Activated naive CD8-positive, alpha-beta T cell treated with anti-CD3 and anti-CD28 coated beads, Interleukin-2, amount 10 ng/mL, durations not matched to agents 7 days and 5 days (primary cell): Measurements from ENCODE around the gene RPL37. TPM values are rescaled to one million over a fixed set of nuclear protein-coding genes. Genes with fewer than 3 reads are reported as not detected.
"Not testable (repeated sequence)": the region's sequence is repeated elsewhere in the genome, so short reads cannot be mapped to it uniquely, and the experiment has no call there.

ENCODE experiments used
- ATAC-seq: fragments of 150-1000 bp; cut with Tn5 transposase; one replicate; pipeline ENCODE4 v1.10.0; 2021; ENCODE audit warnings: low read depth, moderate library complexity
- POLR2A ChIA-PET: fragments of 350-600 bp; sonication (Branson Sonifier 250); formaldehyde crosslinking; loops from one replicate; lab custom pipeline; 2021; ENCODE audit warnings: antibody characterized with exemption; lab: Charles Lee
- DNase-seq: peaks from one replicate; pipeline ENCODE4 v3.0.0; 2021
- H3K27ac Mint-ChIP-seq: one replicate; pipeline ENCODE4 v1.8.0; 2022; ENCODE audit warnings: mild to moderate bottlenecking, mixed read lengths
- H3K27me3 Mint-ChIP-seq: one replicate; pipeline ENCODE4 v1.8.0; 2022; ENCODE audit warnings: mild to moderate bottlenecking, moderate library complexity, mixed read lengths
- H3K36me3 Mint-ChIP-seq: one replicate; pipeline ENCODE4 v1.8.0; 2021; ENCODE audit warnings: mild to moderate bottlenecking, mixed read lengths
- H3K4me1 Mint-ChIP-seq: one replicate; pipeline ENCODE4 v1.8.0; 2021; ENCODE audit warnings: mixed read lengths
- H3K4me3 Mint-ChIP-seq: one replicate; pipeline ENCODE4 v1.8.0; 2022; ENCODE audit warnings: mild to moderate bottlenecking, moderate library complexity, mixed read lengths
- H3K9me3 Mint-ChIP-seq: one replicate; pipeline ENCODE4 v1.8.0; 2021; ENCODE audit warnings: mixed read lengths
- total RNA-seq, 2 experiments: library from RNA; stranded (reverse); gene quantifications; one replicate each; pipeline ENCODE4 v1.2.3, GENCODE V29; 2021

RPL37 gene
- total RNA-seq, 2 experiments from 2014 or later: 1,700 to 1,758 TPM

GRCh38 chr5:40798012-40798800 is 36.8 kb downstream of the RPL37 start, which contains the start of gene PRKAA1:
Gene PRKAA1, minus strand, starts transcription at chr5:40798374. Its CDS starts 185 bp downstream, at chr5:40798189.
- DNase-seq (peak; percentile 94), ATAC-seq (peak; percentile 93)
- peak within 1 kb of the TSS; percentile 89 for H3K27ac Mint-ChIP-seq
- peaks cover 22% of the 10 kb centered on the region for H3K36me3 Mint-ChIP-seq
- peaks cover 32% of the 10 kb centered on the region for H3K4me1 Mint-ChIP-seq
- no peaks in the 10 kb centered on the region for H3K9me3 Mint-ChIP-seq
- H3K4me3 Mint-ChIP-seq: peak within 1 kb of the TSS; percentile 88
- peaks cover 10% of the 10 kb centered on the region for H3K27me3 Mint-ChIP-seq
- POLR2A ChIA-PET: interaction anchor here (1.0 to 1.4 kb wide), 6 partner anchors 10 to 117 kb away, joined by 3 to 5 read pairs (median 4); partner anchors contain the start of gene CARD6

GRCh38 chr5:40797273-40798011 is 37.6 kb downstream of the RPL37 start:
- H3K27ac Mint-ChIP-seq: peak overlapping the region; percentile 89
- DNase-seq: peak; percentile 77
- peaks cover 10% of the 10 kb centered on the region for H3K27me3 Mint-ChIP-seq
- H3K9me3 Mint-ChIP-seq: no peaks in the 10 kb centered on the region
- H3K36me3 Mint-ChIP-seq: peaks cover 22% of the 10 kb centered on the region
- POLR2A ChIA-PET: interaction anchor here (1.0 to 1.4 kb wide), 3 partner anchors 28 to 44 kb away, joined by 3 to 4 read pairs (median 3); partner anchors contain the start of gene CARD6
- H3K4me1 Mint-ChIP-seq: peaks cover 33% of the 10 kb centered on the region
- ATAC-seq: peak; percentile 59
- peak overlapping the region; percentile 88 for H3K4me3 Mint-ChIP-seq

- H3K9me3 Mint-ChIP-seq: no peaks in the 10 kb centered on the region
- H3K27ac Mint-ChIP-seq: no peak overlapping the region
- ATAC-seq (no peak), DNase-seq (no peak)
- POLR2A ChIA-PET: interaction anchor here (0.9 kb wide), 1 partner anchor 42 kb away, joined by 3 read pairs; no protein-coding TSS in a partner anchor
- peaks cover 22% of the 10 kb centered on the region for H3K36me3 Mint-ChIP-seq
- peaks cover 34% of the 10 kb centered on the region for H3K4me1 Mint-ChIP-seq
- peaks cover 10% of the 10 kb centered on the region for H3K27me3 Mint-ChIP-seq
- H3K4me3 Mint-ChIP-seq: peak overlapping the region; percentile 88
These were observed 38.5 kb downstream of the RPL37 start for GRCh38 chr5:40796487-40796889.

- peaks cover 38% of the 10 kb centered on the region for H3K4me1 Mint-ChIP-seq
- H3K4me3 Mint-ChIP-seq, H3K27ac Mint-ChIP-seq: not testable (repeated sequence)
These were observed 40.1 kb downstream of the RPL37 start for GRCh38 chr5:40794877-40795276.

GRCh38 chr5:40794340-40794739 is 40.7 kb downstream of the RPL37 start:
- H3K27me3 Mint-ChIP-seq, ATAC-seq, H3K27ac Mint-ChIP-seq, DNase-seq, H3K4me3 Mint-ChIP-seq, POLR2A ChIA-PET, H3K9me3 Mint-ChIP-seq: not testable (repeated sequence)
- H3K4me1 Mint-ChIP-seq: peaks cover 37% of the 10 kb centered on the region
- H3K36me3 Mint-ChIP-seq: peaks cover 24% of the 10 kb centered on the region

More at GRCh38 chr5:40794877-40795276, 40.1 kb downstream of the RPL37 start:
- DNase-seq, POLR2A ChIA-PET, ATAC-seq, H3K9me3 Mint-ChIP-seq: not testable (repeated sequence)
- Mint-ChIP-seq H3K36me3 (peaks cover 24% of the 10 kb centered on the region), H3K27me3 (peaks cover 10% of the 10 kb centered on the region)

- H3K9me3 Mint-ChIP-seq, POLR2A ChIA-PET: not testable (repeated sequence)
These were observed 42.3 kb downstream of the RPL37 start for GRCh38 chr5:40792691-40793090.

GRCh38 chr5:40791715-40792139 is 43.3 kb downstream of the RPL37 start:
- POLR2A ChIA-PET: no interaction called here
- Mint-ChIP-seq H3K4me1 (peaks cover 33% of the 10 kb centered on the region), H3K27me3 (no peaks in the 10 kb centered on the region), H3K4me3 (no peak overlapping the region), H3K36me3 (peaks cover 44% of the 10 kb centered on the region), H3K27ac (no peak overlapping the region), H3K9me3 (peaks cover 5% of the 10 kb centered on the region)
- DNase-seq (no peak), ATAC-seq (no peak)

More at GRCh38 chr5:40792691-40793090, 42.3 kb downstream of the RPL37 start:
- H3K27me3 Mint-ChIP-seq, H3K4me3 Mint-ChIP-seq, ATAC-seq, DNase-seq, H3K27ac Mint-ChIP-seq: not testable (repeated sequence)
- peaks cover 39% of the 10 kb centered on the region for H3K36me3 Mint-ChIP-seq
- H3K4me1 Mint-ChIP-seq: peaks cover 33% of the 10 kb centered on the region

GRCh38 chr5:40790947-40791593 is 44.0 kb downstream of the RPL37 start:
- DNase-seq: no peak
- POLR2A ChIA-PET: no interaction called here
- Mint-ChIP-seq H3K9me3 (peaks cover 6% of the 10 kb centered on the region), H3K27me3 (no peaks in the 10 kb centered on the region), H3K4me1 (peaks cover 28% of the 10 kb centered on the region), H3K36me3 (peaks cover 44% of the 10 kb centered on the region), H3K27ac (no peak overlapping the region), H3K4me3 (no peak overlapping the region)
- no peak for ATAC-seq

GRCh38 chr5:40788941-40789340 is 46.1 kb downstream of the RPL37 start:
- DNase-seq, H3K27ac Mint-ChIP-seq, H3K27me3 Mint-ChIP-seq, H3K9me3 Mint-ChIP-seq, POLR2A ChIA-PET, ATAC-seq, H3K4me3 Mint-ChIP-seq: not testable (repeated sequence)
- peaks cover 18% of the 10 kb centered on the region for H3K4me1 Mint-ChIP-seq
- peaks cover 28% of the 10 kb centered on the region for H3K36me3 Mint-ChIP-seq

- no peak for ATAC-seq
- peaks cover 13% of the 10 kb centered on the region for H3K4me1 Mint-ChIP-seq
- H3K27me3 Mint-ChIP-seq: no peaks in the 10 kb centered on the region
- no peak overlapping the region for H3K27ac Mint-ChIP-seq
- H3K4me3 Mint-ChIP-seq: no peak overlapping the region
- no peak for DNase-seq
- POLR2A ChIA-PET: no interaction called here
- peaks cover 28% of the 10 kb centered on the region for H3K36me3 Mint-ChIP-seq
- H3K9me3 Mint-ChIP-seq: peaks cover 6% of the 10 kb centered on the region
These were observed 47.0 kb downstream of the RPL37 start for GRCh38 chr5:40787986-40788385.

- H3K27me3 Mint-ChIP-seq, H3K4me3 Mint-ChIP-seq, DNase-seq, ATAC-seq, H3K27ac Mint-ChIP-seq, H3K9me3 Mint-ChIP-seq: not testable (repeated sequence)
- H3K36me3 Mint-ChIP-seq: peaks cover 31% of the 10 kb centered on the region
- POLR2A ChIA-PET: interaction anchor here (0.6 kb wide), 1 partner anchor 11 kb away, joined by 3 read pairs; no protein-coding TSS in a partner anchor
- H3K4me1 Mint-ChIP-seq: peaks cover 15% of the 10 kb centered on the region
These were observed 48.4 kb downstream of the RPL37 start for GRCh38 chr5:40786664-40787063.

- Mint-ChIP-seq H3K4me1 (peaks cover 13% of the 10 kb centered on the region), H3K36me3 (peaks cover 29% of the 10 kb centered on the region), H3K27me3 (no peaks in the 10 kb centered on the region), H3K9me3 (peaks cover 6% of the 10 kb centered on the region), H3K4me3 (no peak overlapping the region), H3K27ac (no peak overlapping the region)
- ATAC-seq (no peak), DNase-seq (no peak)
- POLR2A ChIA-PET: no interaction called here
These were observed 50.1 kb downstream of the RPL37 start for GRCh38 chr5:40784916-40785315.
